H9 (cell line): ENCODE data around the gene SLC49A4. TPM values are rescaled to one million over a fixed set of nuclear protein-coding genes. Genes with fewer than 3 reads are reported as not detected.

Source experiments
- DNase-seq: peaks from one replicate; pipeline ENCODE4 v3.0.0-alpha.2; 2017
- H2AFZ ChIP-seq: one replicate; pipeline ENCODE4 v1.6.1; 2013; ENCODE audit warnings: mild to moderate bottlenecking, low read length, control low read depth, moderate library complexity
- H2AK5ac ChIP-seq: 2 replicates; pipeline ENCODE4 v1.6.1; 2013; ENCODE audit warnings: low read length, control low read depth, mixed read lengths; ENCODE audit not compliant: insufficient read length
- H2BK120ac ChIP-seq: one replicate; pipeline ENCODE4 v1.6.1; 2013; ENCODE audit warnings: low read depth, mild to moderate bottlenecking, low read length, control low read depth, inconsistent platforms; ENCODE audit not compliant: poor library complexity, severe bottlenecking
- H2BK12ac ChIP-seq: 2 replicates; pipeline ENCODE4 v1.6.1; 2013; ENCODE audit warnings: low read length, control low read depth, mixed read lengths, low read depth; ENCODE audit not compliant: insufficient read length
- H2BK15ac ChIP-seq: 2 replicates; pipeline ENCODE4 v1.6.1; 2013; ENCODE audit warnings: low read depth, low read length, control low read depth
- H2BK20ac ChIP-seq: one replicate; pipeline ENCODE4 v1.6.1; 2013; ENCODE audit warnings: low read depth, mild to moderate bottlenecking, low read length, control low read depth, inconsistent platforms; ENCODE audit not compliant: poor library complexity, severe bottlenecking
- H2BK5ac ChIP-seq: 2 replicates; pipeline ENCODE4 v1.6.1; 2013; ENCODE audit warnings: low read length, control low read depth, mixed read lengths; ENCODE audit not compliant: insufficient read length
- H3K14ac ChIP-seq: 2 replicates; pipeline ENCODE4 v1.6.1; 2013; ENCODE audit warnings: low read length, control low read depth; ENCODE audit not compliant: insufficient read depth
- H3K18ac ChIP-seq: 2 replicates; pipeline ENCODE4 v1.6.1; 2013; ENCODE audit warnings: low read depth, mild to moderate bottlenecking, mixed read lengths, low read length, control low read depth; ENCODE audit not compliant: insufficient read length
- H3K23ac ChIP-seq: 2 replicates; pipeline ENCODE4 v1.6.1; 2013; ENCODE audit warnings: low read length, control low read depth, mixed read lengths, low read depth; ENCODE audit not compliant: insufficient read length
- H3K23me2 ChIP-seq: 2 replicates; pipeline ENCODE4 v1.6.1; 2013; ENCODE audit warnings: low read depth, mild to moderate bottlenecking, mixed read lengths, low read length, control low read depth; ENCODE audit not compliant: insufficient read length, poor library complexity, severe bottlenecking
- H3K27ac ChIP-seq: 2 replicates; pipeline ENCODE4 v1.5.1; 2013; ENCODE audit warnings: low read length, control low read depth, mixed read lengths, low read depth; ENCODE audit not compliant: insufficient read length
- H3K27me3 ChIP-seq: 2 replicates; pipeline ENCODE4 v1.6.1; 2013; ENCODE audit warnings: low read length, control low read depth, inconsistent platforms; ENCODE audit not compliant: insufficient read depth
- H3K4ac ChIP-seq: 2 replicates; pipeline ENCODE4 v1.6.1; 2013; ENCODE audit warnings: low read depth, mild to moderate bottlenecking, control low read depth, inconsistent platforms, low read length, moderate library complexity
- H3K4me1 ChIP-seq: 2 replicates; pipeline ENCODE4 v1.6.1; 2013; ENCODE audit warnings: low read length, control low read depth, inconsistent platforms; ENCODE audit not compliant: insufficient read depth
- H3K4me2 ChIP-seq: 2 replicates; pipeline ENCODE4 v1.6.1; 2013; ENCODE audit warnings: low read length, control low read depth, mixed read lengths; ENCODE audit not compliant: insufficient read length, insufficient read depth
- H3K56ac ChIP-seq: 2 replicates; pipeline ENCODE4 v1.6.1; 2013; ENCODE audit warnings: low read depth, mild to moderate bottlenecking, mixed read lengths, low read length, control low read depth; ENCODE audit not compliant: insufficient read length
- H3K79me1 ChIP-seq: 2 replicates; pipeline ENCODE4 v1.6.1; 2013; ENCODE audit warnings: low read depth, mild to moderate bottlenecking, moderate library complexity, low read length, control low read depth, inconsistent platforms; ENCODE audit not compliant: insufficient read depth, poor library complexity, severe bottlenecking
- H3K79me2 ChIP-seq: 2 replicates; pipeline ENCODE4 v1.6.1; 2013; ENCODE audit warnings: low read length, control low read depth, inconsistent platforms; ENCODE audit not compliant: insufficient read depth
- H3K9ac ChIP-seq: 2 replicates; pipeline ENCODE4 v1.6.1; 2013; ENCODE audit warnings: low read length, control low read depth, mixed read lengths; ENCODE audit not compliant: insufficient read length; ENCODE audit errors: extremely low read depth
- H3K9me3 ChIP-seq: one replicate; pipeline ENCODE4 v1.6.1; 2013; ENCODE audit warnings: low read depth, low read length, inconsistent platforms; ENCODE audit not compliant: control insufficient read depth
- H3T11ph ChIP-seq: one replicate; pipeline ENCODE4 v1.6.1; 2013; ENCODE audit warnings: mild to moderate bottlenecking, low read length, control low read depth, inconsistent platforms
- H4K20me1 ChIP-seq: one replicate; pipeline ENCODE4 v1.6.1; 2013; ENCODE audit not compliant: control insufficient read depth, insufficient read length, insufficient read depth
- H4K5ac ChIP-seq: 2 replicates; pipeline ENCODE4 v1.6.1; 2013; ENCODE audit warnings: low read depth, mild to moderate bottlenecking, mixed read lengths, low read length, control low read depth; ENCODE audit not compliant: insufficient read length
- H4K8ac ChIP-seq: replicated peaks from 2 replicates; pipeline ENCODE4 v1.6.1; 2013; ENCODE audit warnings: low read length, control low read depth, mixed read lengths, low read depth; ENCODE audit not compliant: insufficient read length
- H4K91ac ChIP-seq: 2 replicates; pipeline ENCODE4 v1.6.1; 2013; ENCODE audit warnings: low read depth, mild to moderate bottlenecking, moderate library complexity, mixed read lengths, low read length, control low read depth; ENCODE audit not compliant: insufficient read length
- H3K27ac Mint-ChIP-seq, 3 experiments: 2 replicates in 2 of 3; 3 replicates in 1 of 3; pipeline ENCODE4 v1.8.0; 2020 to 2021; ENCODE audit warnings: mixed read lengths in 3 of 3, mild to moderate bottlenecking in 1 of 3, moderate library complexity in 1 of 3
- H3K27me3 Mint-ChIP-seq: 2 replicates; pipeline ENCODE4 v1.8.0; 2021; ENCODE audit warnings: low read depth, mild to moderate bottlenecking, moderate library complexity, mixed read lengths
- H3K36me3 Mint-ChIP-seq, 3 experiments: 2 replicates in 2 of 3; 3 replicates in 1 of 3; pipeline ENCODE4 v1.8.0; 2020 to 2021; ENCODE audit warnings: low read depth in 3 of 3, mixed read lengths in 3 of 3; ENCODE audit not compliant: insufficient read depth in 1 of 3
- H3K4me1 Mint-ChIP-seq, 2 experiments: 2 replicates each; pipeline ENCODE4 v1.8.0; 2020; ENCODE audit warnings: mixed read lengths in 2 of 2
- H3K4me3 Mint-ChIP-seq, 2 experiments: 2 replicates in 1 of 2; 3 replicates in 1 of 2; pipeline ENCODE4 v1.8.0; 2020 to 2021; ENCODE audit warnings: mild to moderate bottlenecking in 2 of 2, mixed read lengths in 2 of 2, moderate library complexity in 1 of 2
- H3K9me3 Mint-ChIP-seq, 2 experiments: 2 replicates in 1 of 2; 3 replicates in 1 of 2; pipeline ENCODE4 v1.8.0; 2020; ENCODE audit warnings: mild to moderate bottlenecking in 2 of 2, mixed read lengths in 2 of 2, moderate library complexity in 1 of 2
- CTCF ChIP-seq: fragments of 200-600 bp; sonication (generic); conservative IDR thresholded peaks from 3 replicates; pipeline ENCODE4 v1.8.0; 2021; ENCODE audit warnings: antibody characterized with exemption, mild to moderate bottlenecking
- WGBS: extraction: QIAGEN DNeasy Blood & Tissue Kit; methylation state at CpG from one replicate; pipeline ENCODE4 v1.1.7; 2013; ENCODE audit warnings: missing lambda C conversion rate, low lambda C conversion rate, mixed read lengths; ENCODE audit not compliant: insufficient read length; ENCODE audit errors: extremely low coverage; 5-methylcytosine and 5-hydroxymethylcytosine counted together
- total RNA-seq: library from RNA; stranded (reverse); gene quantifications from 2 replicates; pipeline ENCODE4 v1.2.1, GENCODE V29; 2021

The SLC49A4 gene
- total RNA-seq, 1 experiment from 2014 or later, result 10.7 TPM

- Mint-ChIP-seq H3K9me3 (no peaks in the 10 kb centered on the region), H3K36me3 (no peaks in the 10 kb centered on the region; a peak in 1 of 7 replicates), H3K27ac (no peak overlapping the region), H3K4me3 (no peak overlapping the region), H3K27me3 (no peaks in the 10 kb centered on the region), H3K4me1 (peaks cover 24 to 27% of the 10 kb centered on the region in 2 experiments)
- no peak overlapping the region for H4K8ac ChIP-seq
- no peak overlapping the region for H3K4me2 ChIP-seq
- DNase-seq, result no peak
- H3K27me3 ChIP-seq, result no peaks in the 10 kb centered on the region
- H2AFZ ChIP-seq, result no peak overlapping the region
- no peak overlapping the region for H2BK20ac ChIP-seq
- TF ChIP-seq CTCF, result no peak
- H3T11ph ChIP-seq, result no peak overlapping the region
- H2BK12ac ChIP-seq, result no peak overlapping the region
- peaks cover 10% of the 10 kb centered on the region; the same call in 1 of the 2 replicates for H3K4me1 ChIP-seq
- H3K4ac ChIP-seq, result no peak overlapping the region
- H4K91ac ChIP-seq, result no peak overlapping the region
- H3K9me3 ChIP-seq, result no peaks in the 10 kb centered on the region
- H2AK5ac ChIP-seq, result no peak overlapping the region
- no peak overlapping the region for H2BK120ac ChIP-seq
- H3K23ac ChIP-seq, result no peak overlapping the region
- H3K27ac ChIP-seq, result no peak overlapping the region
- no peak overlapping the region for H2BK15ac ChIP-seq
- no peak overlapping the region for H3K56ac ChIP-seq
- no CpG with 5 or more reads among the region's 4 CpGs for WGBS
- H3K14ac ChIP-seq, result no peak overlapping the region
- H3K18ac ChIP-seq, result no peak overlapping the region
- no peak overlapping the region for H3K9ac ChIP-seq
- no peak overlapping the region for H2BK5ac ChIP-seq
- H3K23me2 ChIP-seq, result no peaks in the 10 kb centered on the region
- H3K79me2 ChIP-seq, result no peaks in the 10 kb centered on the region
- no peak overlapping the region for H4K5ac ChIP-seq
- H4K20me1 ChIP-seq, result no peaks in the 10 kb centered on the region
- H3K79me1 ChIP-seq, result no peaks in the 10 kb centered on the region
These were observed 92.1 kb downstream of the SLC49A4 start for GRCh38 chr3:122886946-122887345.
